ENCODE results near the gene UBAC2. TPM values are rescaled to one million over a fixed set of nuclear protein-coding genes. Genes with fewer than 3 reads are reported as not detected.

The UBAC2 gene
- total RNA-seq, 1 donor from 2014 or later, result 36.3 TPM

DNA sequence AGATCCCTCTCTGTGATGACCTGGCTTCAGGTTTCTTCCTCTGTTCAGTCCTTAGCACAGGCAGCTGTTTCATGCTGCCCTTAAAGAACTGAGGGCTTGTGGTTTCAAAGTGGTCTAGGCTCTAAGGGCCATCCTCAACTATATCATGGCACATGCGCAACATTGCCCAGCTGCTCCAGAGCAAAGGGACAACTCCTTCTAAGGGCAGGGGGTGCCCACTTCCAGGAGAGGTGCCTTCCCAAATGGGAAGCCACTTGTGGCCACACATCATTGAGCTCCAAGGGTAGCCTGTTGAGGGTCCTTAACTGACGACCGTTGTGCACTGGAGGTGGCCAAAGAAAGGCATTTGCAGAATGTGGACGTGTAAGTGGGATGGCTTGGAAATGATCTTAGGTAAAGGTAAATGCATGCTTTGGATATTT is 99.3 kb downstream of the UBAC2 start:
- intact Hi-C loops (cut with micrococcal nuclease), result no loop called here
- DNase-seq, result no peak
- no peak for ATAC-seq

DNA sequence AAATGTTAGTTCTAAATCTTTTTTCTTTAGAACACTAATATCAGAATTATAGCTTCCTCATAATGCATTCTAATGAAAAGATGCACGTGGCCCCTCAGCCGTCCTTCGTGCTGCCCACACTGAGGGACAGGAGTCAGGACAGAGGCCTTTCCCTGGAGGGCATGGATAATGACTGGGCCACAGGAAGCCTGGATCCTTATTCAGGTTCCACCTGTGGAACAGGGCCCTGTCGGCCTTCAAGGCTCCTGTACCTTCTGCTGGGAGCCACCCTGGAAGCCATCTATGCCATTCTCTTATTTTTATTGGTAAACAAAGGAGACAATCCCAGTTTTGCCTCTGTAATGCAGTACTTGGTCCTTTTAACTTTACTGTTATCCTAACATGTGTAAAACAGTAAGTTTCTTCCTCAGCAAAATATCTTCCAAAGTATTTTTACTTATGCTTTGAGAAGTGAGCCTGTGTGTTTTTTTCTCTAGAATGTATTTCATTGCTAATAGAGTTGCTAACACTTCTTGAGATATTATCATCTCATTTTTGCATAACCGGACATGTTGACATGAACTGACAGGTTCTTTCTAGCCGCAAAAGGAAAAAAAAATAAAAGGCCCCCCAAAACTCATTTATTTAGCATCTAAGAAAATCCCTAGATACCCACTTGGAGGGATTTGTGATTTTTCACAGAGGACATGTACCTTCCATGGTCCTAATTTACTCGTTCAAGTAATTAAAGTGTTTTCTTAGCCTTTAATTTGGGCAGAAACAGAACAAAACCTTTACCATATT is 100.6 kb downstream of the UBAC2 start:
- DNase-seq (no peak), ATAC-seq (no peak)
- intact Hi-C loops (cut with micrococcal nuclease), result no loop called here

DNA sequence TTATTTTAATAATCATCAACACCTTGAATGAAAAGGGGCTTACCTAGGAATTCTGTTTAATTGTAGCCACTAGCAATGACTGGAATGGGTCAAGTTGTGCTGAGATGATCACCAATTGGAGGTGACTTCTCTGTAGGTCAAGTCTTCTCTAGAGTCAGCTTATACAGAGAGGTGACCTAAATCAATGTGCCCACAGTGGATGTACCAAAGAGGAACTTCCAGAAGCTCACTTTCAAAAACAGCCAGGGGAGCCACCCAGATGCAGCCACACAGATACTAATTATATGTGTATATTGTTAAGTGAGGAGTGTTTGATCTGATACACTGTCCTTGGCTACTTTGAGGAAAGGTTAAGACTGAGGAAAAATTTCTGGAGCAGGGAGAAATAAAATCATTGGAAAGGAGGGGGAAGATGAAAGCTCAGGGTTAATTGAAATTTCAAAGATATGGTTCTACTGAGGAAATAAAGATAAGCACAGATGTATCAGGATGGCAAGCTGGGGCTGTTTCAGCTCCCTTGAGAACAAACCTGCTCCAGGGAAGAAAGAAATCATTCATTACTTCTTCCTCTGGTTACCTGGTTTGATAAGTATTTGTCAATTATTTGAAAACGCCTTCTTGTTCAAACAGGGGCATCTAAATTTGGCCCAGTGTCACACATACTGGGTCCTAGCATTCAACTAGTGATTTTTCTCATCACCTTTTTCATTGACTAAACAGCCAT is 101.4 kb downstream of the UBAC2 start:
- intact Hi-C loops (cut with micrococcal nuclease), result no loop called here
- ATAC-seq (no peak), DNase-seq (no peak)

DNA sequence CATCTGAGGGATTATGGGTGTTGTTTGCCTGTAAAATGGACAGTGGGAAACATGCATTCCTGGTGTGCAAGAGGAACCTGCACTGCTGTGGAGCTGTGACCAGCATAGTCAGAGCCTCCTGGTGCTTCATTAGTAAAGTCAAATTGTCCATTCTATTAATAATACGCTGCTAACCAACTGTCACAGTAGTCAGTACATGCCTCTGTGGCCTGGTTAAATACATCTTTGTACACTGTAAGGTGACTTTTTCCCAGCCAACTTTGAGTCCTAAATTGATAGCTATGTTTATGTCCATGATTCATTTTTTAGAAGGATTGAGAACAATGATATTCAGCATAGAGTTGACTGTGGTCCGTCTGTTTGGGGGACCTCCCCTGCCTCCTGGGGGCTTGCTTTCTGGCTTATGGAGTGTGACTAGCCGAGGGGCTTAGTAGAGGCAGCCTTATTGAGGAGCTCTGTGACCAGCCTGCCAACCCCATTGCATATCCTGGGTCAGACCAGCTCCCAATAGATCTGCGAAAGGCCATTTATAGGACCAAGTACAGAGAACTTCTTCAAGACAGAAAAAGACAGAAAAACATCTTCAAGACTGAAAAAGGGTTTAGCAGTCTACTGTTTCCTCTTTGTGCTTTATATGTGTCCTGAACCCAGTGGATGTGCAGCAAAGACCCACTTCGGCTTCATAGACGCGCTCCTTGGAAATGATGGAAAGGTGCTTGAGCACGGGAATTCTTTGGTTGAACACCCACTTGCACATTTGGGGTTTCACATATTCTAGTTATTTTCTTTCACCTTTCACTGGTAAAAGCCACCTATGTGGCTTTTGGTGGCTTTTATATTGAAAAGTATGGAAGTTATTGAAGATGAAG is 102.2 kb downstream of the UBAC2 start:
- no peak for ATAC-seq
- DNase-seq, result no peak
- intact Hi-C loops (cut with micrococcal nuclease), result no loop called here

DNA sequence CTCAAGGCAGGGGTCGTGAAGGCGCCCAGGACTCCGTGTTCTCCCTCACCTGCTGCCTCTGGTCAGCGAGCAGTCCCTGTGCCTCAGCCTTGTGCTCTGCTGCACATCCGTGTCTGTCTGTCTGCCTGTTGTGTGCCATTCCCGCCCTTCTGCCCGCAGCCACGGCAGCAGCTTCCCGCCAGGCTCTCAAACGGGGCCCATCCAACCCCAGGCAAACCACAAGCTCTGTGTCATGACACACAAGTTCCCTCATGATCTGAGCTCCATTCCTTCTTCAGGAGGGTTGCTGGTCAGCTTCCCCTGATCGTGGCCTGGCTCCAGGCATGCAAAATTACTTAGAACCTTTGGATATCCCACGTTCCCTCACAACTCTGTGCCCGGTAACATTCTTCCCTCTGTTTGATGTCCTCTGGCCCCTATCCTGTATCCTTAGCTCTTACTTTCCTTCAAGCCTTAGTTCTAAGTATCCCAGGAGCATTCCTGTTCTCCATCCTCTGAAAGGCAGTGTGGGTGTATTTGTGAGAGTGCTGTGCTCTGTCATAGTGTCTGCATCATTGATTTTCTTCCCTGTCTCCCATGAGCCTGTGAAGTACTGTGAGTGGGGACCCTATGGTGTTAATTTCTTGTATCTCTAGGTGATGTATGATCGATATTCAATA is 103.3 kb downstream of the UBAC2 start:
- DNase-seq (no peak), ATAC-seq (peak; percentile 32)
- intact Hi-C loops (cut with micrococcal nuclease), result no loop called here

DNA sequence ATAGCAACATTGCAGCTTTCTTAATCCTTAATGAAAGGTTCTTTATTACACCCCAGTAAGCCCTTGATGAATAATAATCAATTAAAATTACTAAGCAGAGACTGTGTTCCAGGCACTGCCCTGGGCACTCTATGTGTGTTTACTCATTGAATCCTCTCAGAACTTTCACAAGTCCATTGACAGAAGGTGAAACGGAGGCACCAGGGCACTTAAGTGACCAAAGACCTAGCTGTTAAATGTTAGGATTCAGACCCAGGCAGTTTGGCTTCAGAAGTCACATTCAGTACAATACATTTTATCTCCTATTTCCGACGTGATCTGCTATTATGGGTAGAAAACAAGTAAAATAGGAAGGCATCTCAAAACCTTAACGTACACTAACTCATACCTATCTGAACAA is 103.9 kb downstream of the UBAC2 start:
- ATAC-seq (no peak), DNase-seq (no peak)
- intact Hi-C loops (cut with micrococcal nuclease), result no loop called here

DNA sequence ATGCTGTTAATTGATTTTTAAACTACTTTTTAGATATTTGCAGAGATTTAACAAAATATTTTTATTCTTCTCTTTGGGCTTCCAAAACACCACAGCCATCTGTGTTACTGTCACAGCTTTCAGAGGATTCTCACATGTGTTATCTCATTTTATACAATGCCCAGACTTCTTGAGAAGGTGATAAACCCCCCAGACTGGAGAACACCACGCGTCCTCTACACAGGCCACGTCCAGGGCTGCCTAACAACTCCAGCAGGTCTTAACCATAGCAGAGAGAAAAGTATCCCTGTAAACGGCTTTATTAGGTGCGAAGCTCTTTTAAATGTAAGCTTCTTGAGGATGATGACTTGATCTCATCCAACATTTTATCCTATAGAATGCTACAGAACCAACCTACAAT is 104.5 kb downstream of the UBAC2 start:
- intact Hi-C loops (cut with micrococcal nuclease), result no loop called here
- DNase-seq (no peak), ATAC-seq (no peak)

DNA sequence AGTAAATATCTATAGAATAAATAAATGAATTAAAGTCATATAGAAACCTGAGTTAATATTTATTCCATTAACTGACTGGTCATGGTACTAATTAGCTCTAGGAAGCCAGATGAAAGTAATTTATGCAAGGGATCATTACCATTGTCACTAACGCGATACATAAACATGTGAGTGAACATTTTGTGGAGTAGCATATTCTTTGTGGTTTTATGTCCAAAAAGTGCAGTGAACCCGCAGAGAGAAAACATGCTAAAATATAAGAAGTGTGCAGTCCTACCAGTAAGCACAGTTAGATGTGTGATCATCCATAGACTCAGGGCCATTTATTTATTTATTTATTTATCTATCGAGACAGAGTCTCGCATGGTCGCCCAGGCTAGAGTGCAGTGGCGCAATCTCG is 104.9 kb downstream of the UBAC2 start:
- intact Hi-C loops (cut with micrococcal nuclease), result no loop called here
- DNase-seq (no peak), ATAC-seq (no peak)

DNA sequence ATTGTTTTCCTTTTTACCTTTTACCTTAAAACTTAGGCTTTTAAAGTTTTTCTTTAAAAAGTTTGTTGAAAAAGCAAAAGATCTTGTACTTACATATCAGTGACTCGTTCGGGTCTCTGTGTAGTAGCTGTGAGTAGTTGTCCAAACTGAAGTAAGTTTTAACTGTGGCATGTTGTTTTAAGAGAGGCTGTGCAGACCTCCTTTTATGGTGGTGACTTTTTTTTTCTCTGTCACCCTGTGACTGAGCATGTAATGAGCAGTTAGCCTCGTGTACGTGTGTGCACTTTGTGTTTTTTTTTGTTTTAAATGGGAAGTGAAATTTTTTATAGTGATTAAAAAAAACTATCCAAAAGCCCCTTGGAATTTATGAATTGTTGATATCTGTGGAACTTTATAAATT is 106.6 kb downstream of the UBAC2 start, which contains the start of gene GPR183:
GPR183 (minus strand) TSS at position 153 of the 400 bp plus-strand sequence. CDS start 11,254 bp downstream, outside the sequence.
- intact Hi-C loops (cut with micrococcal nuclease), result no loop called here
- DNase-seq (no peak), ATAC-seq (peak; percentile 75)

DNA sequence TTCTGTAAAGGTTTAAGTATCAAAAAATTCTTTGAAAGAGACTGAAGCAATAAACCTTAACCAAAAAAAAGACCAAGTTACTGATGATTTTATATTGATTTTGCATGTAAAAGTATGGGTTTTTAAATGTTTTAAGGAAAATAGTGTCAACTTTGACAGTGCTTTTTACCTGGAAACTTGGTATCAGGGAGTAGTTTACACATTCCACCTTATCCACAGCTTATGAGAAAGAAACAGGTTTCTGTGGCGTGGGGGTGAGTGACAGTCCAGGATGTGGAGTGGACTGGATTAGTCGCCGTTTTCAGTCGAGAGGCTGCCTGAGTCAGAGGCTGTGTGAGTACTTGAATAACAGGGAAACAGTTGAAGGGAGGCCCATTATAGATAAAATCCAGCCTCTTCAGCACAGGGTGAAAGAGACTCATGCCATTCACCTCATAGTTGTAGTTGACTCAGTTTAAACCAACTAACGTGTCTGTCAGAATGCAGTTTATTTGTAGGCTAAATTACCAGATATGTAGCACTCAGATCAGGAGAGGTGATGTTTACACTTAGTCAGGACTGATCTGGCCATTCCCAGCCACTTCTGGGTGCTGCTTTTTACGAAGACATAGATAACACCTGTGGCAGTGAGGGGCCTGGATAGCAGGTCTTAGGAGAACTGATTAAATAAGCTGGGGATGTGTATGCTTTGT is 107.1 kb downstream of the UBAC2 start:
- DNase-seq, result no peak
- intact Hi-C loops (cut with micrococcal nuclease), result no loop called here
- peak; percentile 46 for ATAC-seq

DNA sequence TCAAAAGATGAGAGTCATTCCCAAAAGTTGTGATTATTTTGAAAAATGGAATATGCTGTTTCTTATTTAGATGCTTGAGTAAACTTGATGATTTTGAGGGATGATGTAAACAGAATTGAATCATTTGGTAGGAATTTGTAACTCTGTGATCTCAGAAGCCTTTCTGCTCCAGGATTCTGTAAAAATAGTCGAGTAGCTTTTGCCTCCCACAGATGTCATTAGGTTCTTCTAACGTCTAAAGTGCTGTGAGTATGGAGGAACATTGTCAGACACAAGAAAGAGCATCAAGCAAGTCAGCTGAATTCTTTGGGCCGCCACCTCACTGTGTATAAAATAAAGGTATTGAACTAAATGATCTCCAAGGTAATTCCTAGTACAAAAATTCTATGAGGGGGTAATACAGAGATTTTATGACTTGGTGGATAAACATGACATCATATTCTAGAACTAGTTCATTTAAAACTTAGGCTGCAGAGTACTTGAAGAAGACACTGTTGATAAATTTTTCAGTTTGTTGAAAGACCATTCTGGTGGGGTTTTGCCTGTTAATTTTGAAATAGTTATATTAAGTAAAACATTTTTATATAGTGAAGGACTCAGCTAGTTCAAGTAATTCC is 107.9 kb downstream of the UBAC2 start:
- intact Hi-C loops (cut with micrococcal nuclease), result no loop called here
- ATAC-seq (no peak), DNase-seq (no peak)

DNA sequence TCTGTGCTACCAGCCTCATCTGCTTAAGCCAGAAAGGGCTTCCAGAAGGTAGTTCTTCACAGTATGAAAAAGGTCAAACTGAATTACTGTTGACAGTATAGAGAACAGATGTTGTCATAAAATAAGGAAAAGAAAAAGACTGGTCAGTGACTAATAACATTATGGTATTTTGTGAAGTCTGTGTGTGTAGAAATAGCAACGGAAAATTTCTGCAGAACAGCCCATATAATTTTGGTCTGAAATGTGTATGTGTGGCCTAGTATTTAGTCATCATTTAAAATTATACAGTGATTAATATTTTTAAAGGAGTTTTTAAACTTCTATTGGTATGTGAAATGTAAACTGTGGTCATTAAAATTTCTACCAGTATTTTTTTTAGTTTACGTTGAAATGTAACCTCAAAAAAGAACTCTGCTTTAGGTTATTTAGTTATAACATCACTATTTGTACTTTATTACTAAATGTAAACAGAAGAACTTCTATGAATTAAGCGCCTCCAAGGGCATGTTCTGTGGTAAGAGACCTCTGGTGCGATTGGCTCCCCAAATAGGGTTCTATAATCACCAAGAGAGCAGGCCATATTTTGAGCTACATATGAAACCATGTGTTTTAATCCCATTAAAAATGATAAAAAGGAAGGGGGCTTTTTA is 109.9 kb downstream of the UBAC2 start:
- intact Hi-C loops (cut with micrococcal nuclease), result no loop called here
- ATAC-seq (no peak), DNase-seq (no peak)

DNA sequence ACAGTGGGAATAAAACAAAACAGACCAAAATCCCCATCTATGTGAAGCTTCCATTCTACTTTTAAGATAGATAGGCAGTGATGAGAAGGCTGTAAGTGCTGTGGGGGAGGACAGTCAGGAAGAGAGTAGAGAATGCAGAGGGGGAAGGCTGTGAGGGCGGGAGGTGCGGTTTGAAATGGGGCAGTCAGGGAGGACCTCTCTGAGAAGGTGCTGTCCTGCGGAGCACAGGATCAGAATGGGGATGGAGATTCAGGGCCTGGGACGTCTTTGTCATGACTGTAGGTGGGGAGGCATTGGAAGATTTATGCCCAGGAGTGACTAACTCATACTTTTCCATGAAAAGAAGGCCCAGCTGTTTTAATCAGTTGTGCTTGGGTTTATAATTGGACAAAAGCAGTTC is 110.5 kb downstream of the UBAC2 start:
- ATAC-seq (no peak), DNase-seq (no peak)
- intact Hi-C loops (cut with micrococcal nuclease), result no loop called here

DNA sequence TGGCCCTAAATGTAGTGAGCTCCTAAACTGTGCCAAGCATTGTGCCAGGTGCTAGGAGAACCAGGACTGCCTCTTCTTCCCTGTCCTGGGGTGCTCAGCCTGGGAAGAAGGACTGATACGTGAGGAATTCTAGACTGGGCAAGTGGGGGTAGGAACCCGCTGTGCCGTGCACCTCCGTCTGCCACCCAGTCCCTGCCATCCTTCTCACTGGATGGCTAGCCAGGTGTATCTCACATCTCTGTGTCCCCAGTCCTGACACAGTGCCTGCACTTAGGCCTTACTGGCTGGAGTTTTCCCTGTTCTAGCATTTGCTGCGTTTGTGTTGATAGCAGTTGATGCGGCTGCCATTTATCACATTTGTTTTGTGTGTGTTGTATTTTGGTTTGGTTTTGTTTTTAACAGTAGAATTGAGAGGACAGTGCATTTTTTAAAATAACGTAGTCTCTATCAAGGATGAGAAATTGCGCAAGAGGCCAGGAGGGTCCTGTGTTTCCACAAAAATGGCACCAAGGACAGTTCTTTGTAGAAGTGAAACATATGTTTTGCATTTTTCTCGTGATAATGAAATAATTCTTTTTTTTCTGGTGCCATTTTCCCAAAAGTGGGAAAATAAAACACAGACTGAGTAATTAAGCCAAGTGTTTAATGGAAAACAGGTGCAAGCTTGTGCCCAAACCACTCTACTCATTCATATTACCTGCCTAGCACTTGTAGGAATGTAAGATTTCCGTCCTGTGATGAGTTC is 111.3 kb downstream of the UBAC2 start:
- intact Hi-C loops (cut with micrococcal nuclease), result no loop called here
- no peak for ATAC-seq
- DNase-seq, result no peak

DNA sequence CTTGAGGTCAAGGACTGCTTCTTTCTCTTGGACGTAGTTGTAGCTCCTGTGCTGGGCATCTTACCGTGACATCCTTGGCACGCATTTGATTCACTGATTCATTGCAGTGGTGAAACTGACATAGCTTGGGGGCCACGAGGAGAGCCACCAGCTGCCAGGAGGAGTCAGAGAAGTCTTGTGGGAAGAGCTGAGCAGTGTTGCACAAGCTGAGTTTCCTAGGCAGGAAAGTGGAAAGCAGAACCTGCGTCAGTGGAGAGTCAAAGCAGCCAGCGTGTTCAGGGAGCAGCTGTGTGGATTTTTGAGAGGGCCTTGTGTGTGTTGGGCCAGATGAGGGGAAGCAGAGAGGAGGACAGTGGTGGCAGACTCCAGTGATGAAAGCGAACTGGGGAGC is 111.8 kb downstream of the UBAC2 start:
- ATAC-seq (peak; percentile 84), DNase-seq (peak; percentile 69)
- intact Hi-C loops (cut with micrococcal nuclease), result no loop called here

DNA sequence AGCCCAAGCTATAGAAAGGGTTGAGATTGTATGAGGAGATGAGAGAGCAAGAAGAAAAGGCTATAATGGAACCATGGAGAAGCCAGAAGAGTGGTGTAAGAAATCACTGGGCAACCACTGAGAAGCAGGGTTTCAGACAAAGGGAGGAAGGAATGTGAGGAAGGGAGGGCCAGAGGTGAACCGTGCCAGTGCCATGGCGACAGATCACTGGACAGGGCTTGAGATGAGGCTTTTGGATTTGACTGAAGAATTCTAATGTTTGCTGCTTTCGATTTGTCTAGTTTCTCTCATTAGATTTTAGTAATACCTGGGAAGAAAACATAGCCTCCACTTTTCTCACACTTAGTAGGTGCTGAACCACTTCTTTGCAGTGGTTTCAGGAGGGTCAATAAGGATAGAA is 112.8 kb downstream of the UBAC2 start:
- intact Hi-C loops (cut with micrococcal nuclease), result no loop called here

DNA sequence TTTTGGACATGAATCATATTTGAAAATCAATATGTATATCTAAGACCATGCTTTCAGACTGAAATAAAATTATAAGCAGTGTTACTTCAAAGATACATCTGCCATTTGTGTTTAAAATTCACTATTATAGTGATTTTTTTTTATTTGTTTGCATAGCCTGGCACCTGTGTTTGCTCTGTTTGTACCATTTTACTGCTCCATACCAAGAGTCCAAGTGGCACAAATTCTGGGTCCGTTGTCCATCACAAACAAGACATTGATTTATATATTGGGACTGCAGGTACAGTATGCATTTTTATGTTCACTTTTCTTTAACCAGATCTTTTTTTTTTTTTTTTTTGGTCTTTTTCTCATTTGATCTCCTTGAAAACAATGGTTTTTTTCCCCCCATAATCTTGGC is 113.3 kb downstream of the UBAC2 start:
- ATAC-seq, result no peak
- DNase-seq, result no peak
- intact Hi-C loops (cut with micrococcal nuclease), result no loop called here

More for the DNA sequence above, 112.8 kb downstream of the UBAC2 start:
- ATAC-seq (peak; percentile 50), DNase-seq (no peak)

Data from left ventricle myocardium superior (tissue), 1 donor.